Liver (tissue), 9 donors: ENCODE results near the gene HAUS7. TPM values are rescaled to one million over a fixed set of nuclear protein-coding genes. Genes with fewer than 3 reads are reported as not detected.

ENCODE experiments used
- DNase-seq: peaks from one replicate; pipeline ENCODE4 v3.0.0-alpha.2; 2017; ENCODE audit warnings: low spot score
- H3K27ac ChIP-seq, 2 donors: one replicate each; pipeline ENCODE4 v1.7.0; 2013; ENCODE audit warnings: inconsistent platforms in 2 of 2, low read length in 2 of 2, control low read depth in 1 of 2, low read depth in 1 of 2, mild to moderate bottlenecking in 1 of 2
- H3K27me3 ChIP-seq, 4 donors: one replicate each; pipeline versions ENCODE4 v1.6.1 to v1.7.0; 2013; ENCODE audit warnings: low read length in 3 of 4, inconsistent platforms in 1 of 4, mild to moderate bottlenecking in 1 of 4, moderate library complexity in 1 of 4; ENCODE audit not compliant: control insufficient read depth in 4 of 4, insufficient read depth in 4 of 4
- H3K36me3 ChIP-seq, 4 donors: one replicate each; pipeline versions ENCODE4 v1.6.1 to v1.7.0; 2013; ENCODE audit warnings: low read length in 3 of 4, mild to moderate bottlenecking in 3 of 4, low read depth in 1 of 4, moderate library complexity in 1 of 4; ENCODE audit not compliant: control insufficient read depth in 4 of 4, insufficient read depth in 3 of 4
- H3K4me1 ChIP-seq, 4 donors: one replicate each; pipeline versions ENCODE4 v1.6.1 to v1.7.0; 2013; ENCODE audit warnings: low read length in 3 of 4, mild to moderate bottlenecking in 3 of 4, moderate library complexity in 1 of 4; ENCODE audit not compliant: control insufficient read depth in 4 of 4, insufficient read depth in 4 of 4
- H3K4me3 ChIP-seq, 3 donors: one replicate each; pipeline versions ENCODE4 v1.6.1 to v1.7.0; 2013; ENCODE audit warnings: low read length in 3 of 3, control low read depth in 1 of 3, low read depth in 1 of 3, mild to moderate bottlenecking in 1 of 3
- H3K9ac ChIP-seq, 2 donors: one replicate each; pipeline ENCODE4 v1.7.0; 2013; ENCODE audit warnings: low read length in 2 of 2, mild to moderate bottlenecking in 2 of 2, moderate library complexity in 2 of 2, control low read depth in 1 of 2, low read depth in 1 of 2
- H3K9me3 ChIP-seq, 4 donors: one replicate each; pipeline versions ENCODE4 v1.6.1 to v1.7.0; 2013; ENCODE audit warnings: low read length in 3 of 4; ENCODE audit not compliant: control insufficient read depth in 4 of 4
- ATF3 ChIP-seq: IDR thresholded peaks from 2 replicates; pipeline ENCODE4 v1.6.1; 2016; ENCODE audit warnings: antibody characterized with exemption
- CTCF ChIP-seq: fragments of 150-350 bp; IDR thresholded peaks from 2 replicates; pipeline ENCODE4 v1.5.1; 2017; ENCODE audit warnings: improper control_type of control experiment, low read depth, low read length; ENCODE audit not compliant: missing input control
- FOXA1 ChIP-seq: IDR thresholded peaks from 2 replicates; pipeline ENCODE4 v1.6.1; 2016; ENCODE audit warnings: antibody characterized with exemption
- GABPA ChIP-seq, 2 donors: IDR thresholded peaks in 1 of 2; conservative IDR thresholded peaks in 1 of 2; 2 replicates each; pipeline ENCODE4 v1.6.1; 2016; ENCODE audit warnings: antibody characterized with exemption in 2 of 2, mild to moderate bottlenecking in 1 of 2, moderate library complexity in 1 of 2
- HNF4G ChIP-seq: IDR thresholded peaks from 2 replicates; pipeline ENCODE4 v1.6.1; 2016; ENCODE audit warnings: antibody characterized with exemption
- JUND ChIP-seq, 2 donors: IDR thresholded peaks; 2 replicates each; pipeline ENCODE4 v1.6.1; 2016; ENCODE audit warnings: antibody characterized with exemption in 2 of 2
- MAX ChIP-seq: IDR thresholded peaks from 2 replicates; pipeline ENCODE4 v1.6.1; 2016; ENCODE audit warnings: antibody characterized with exemption
- NR2F2 ChIP-seq: IDR thresholded peaks from 2 replicates; pipeline ENCODE4 v1.6.1; 2016; ENCODE audit warnings: antibody characterized with exemption
- RAD21 ChIP-seq, 2 donors: IDR thresholded peaks; 2 replicates each; pipeline ENCODE4 v1.6.1; 2016; ENCODE audit warnings: antibody characterized with exemption in 2 of 2, mild to moderate bottlenecking in 2 of 2
- RXRA ChIP-seq, 2 donors: IDR thresholded peaks; 2 replicates each; pipeline ENCODE4 v1.6.1; 2017 to 2018; ENCODE audit warnings: antibody characterized with exemption in 2 of 2, mild to moderate bottlenecking in 1 of 2
- TAF1 ChIP-seq: conservative IDR thresholded peaks from 2 replicates; pipeline ENCODE4 v1.6.1; 2016; ENCODE audit warnings: antibody characterized with exemption, mild to moderate bottlenecking
- YY1 ChIP-seq: IDR thresholded peaks from 2 replicates; pipeline ENCODE4 v1.6.1; 2016; ENCODE audit warnings: antibody characterized with exemption, mild to moderate bottlenecking
- ZBTB33 ChIP-seq: IDR thresholded peaks from 2 replicates; pipeline ENCODE4 v1.6.1; 2016; ENCODE audit warnings: antibody characterized with exemption
- WGBS: extraction: QIAGEN DNeasy Blood & Tissue Kit; methylation state at CpG from one replicate; pipeline ENCODE4 v1.1.7; 2013; 5-methylcytosine and 5-hydroxymethylcytosine counted together
- polyA plus RNA-seq, 2 donors: library from polyadenylated mRNA; stranded (reverse) in 1 of 2; unstranded in 1 of 2; fragments of 200-250 nt in 1 of 2; fragments of >200 nt in 1 of 2; fragmentation: Nextera tagmentation in 1 of 2; extraction: Ambion mirVana in 1 of 2; gene quantifications; one replicate each; pipeline versions ENCODE4 v1.2.1 to v1.2.3, GENCODE V29; 2013 to 2015
- total RNA-seq, 2 donors: library from RNA; depleted of rRNA; stranded (reverse); fragments of >200 nt; gene quantifications; one replicate each; pipeline ENCODE4 v1.2.3, GENCODE V29; 2014
- donor health status: healthy.
- donor health status: healthy.
- donor health status: healthy.
- donor health status: healthy.
- donor health status: healthy.

HAUS7 gene
- total and polyA plus RNA-seq, 4 donors, result 7.0 to 8.9 (median 7.8) TPM

- peaks cover 0 to 3% (median 0%) of the 10 kb centered on the region in 4 donors for H3K36me3 ChIP-seq
Measured at GRCh38 chrX:153448556-153449367, 21.6 kb downstream of the HAUS7 start.

GRCh38 chrX:153447581-153447960 is 22.8 kb downstream of the HAUS7 start:
- no peak for DNase-seq
- WGBS, result 89% methylated on average over 8 of the region's 8 CpGs
- TF ChIP-seq NR2F2, result no peak
- TF ChIP-seq RXRA (IDR thresholded peaks at IDR 0.05), result no peak
- TF ChIP-seq YY1, result no peak
- TF ChIP-seq RAD21 (IDR thresholded peaks at IDR 0.05), result no peak
- no peak for TF ChIP-seq CTCF
- no peak for TF ChIP-seq HNF4G
- no peak for TF ChIP-seq MAX
- TF ChIP-seq TAF1, result no peak
- TF ChIP-seq FOXA1, result no peak
- no peak for TF ChIP-seq ZBTB33
- TF ChIP-seq JUND (IDR thresholded peaks at IDR 0.05), result no peak
- no peak for TF ChIP-seq GABPA (IDR thresholded peaks at IDR 0.05 in 1 of 2, conservative IDR thresholded peaks at IDR 0.05 in 1 of 2)

More at GRCh38 chrX:153448556-153449367, 21.6 kb downstream of the HAUS7 start:
- Histone ChIP-seq H3K27me3 (no peaks in the 10 kb centered on the region), H3K9ac (no peak overlapping the region), H3K27ac (no peak overlapping the region), H3K4me3 (no peak overlapping the region), H3K9me3 (no peaks in the 10 kb centered on the region), H3K4me1 (no peaks in the 10 kb centered on the region)
- WGBS, result 96% methylated on average over 21 of the region's 21 CpGs
- TF ChIP-seq ATF3 (no peak), CTCF (no peak)
- no peak for DNase-seq

More at GRCh38 chrX:153447581-153447960, 22.8 kb downstream of the HAUS7 start:
- Histone ChIP-seq H3K27me3 (no peaks in the 10 kb centered on the region), H3K27ac (no peak overlapping the region), H3K4me3 (no peak overlapping the region), H3K36me3 (peaks cover 0 to 3% (median 0%) of the 10 kb centered on the region in 4 donors), H3K4me1 (no peaks in the 10 kb centered on the region), H3K9me3 (no peaks in the 10 kb centered on the region), H3K9ac (no peak overlapping the region)
